ENCODE measurements around the gene KLK11. TPM values are rescaled to one million over a fixed set of nuclear protein-coding genes. Genes with fewer than 3 reads are reported as not detected.

Gene KLK11
- total and polyA plus RNA-seq, 10 of the 15 experiments (the other 5 are each of a cell fraction or from before 2014, with no cell fraction given), result not detected

DNA sequence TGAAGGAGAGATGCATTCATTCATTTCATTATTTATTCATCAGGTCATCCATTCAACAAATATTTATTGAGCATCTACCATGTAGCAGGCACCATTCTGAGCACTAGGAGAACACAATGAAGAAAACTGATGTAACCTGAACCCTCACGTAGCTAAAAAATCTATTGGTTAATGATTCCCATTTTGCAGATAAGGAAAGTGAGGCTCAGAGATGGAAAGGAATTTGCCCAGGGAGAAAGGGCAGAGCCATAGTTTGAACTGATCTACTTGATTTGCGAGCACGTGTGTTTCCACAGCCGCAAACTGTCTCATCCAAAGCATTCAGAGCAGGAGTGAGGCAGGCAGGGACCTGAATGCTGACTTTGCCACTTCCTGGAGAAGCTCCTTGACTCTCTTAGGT, 27.7 kb downstream of the KLK11 start:
- ATAC-seq, result no peak
- H3K27ac ChIP-seq (ENCODE audit: control insufficient read depth, insufficient read depth), result no peak overlapping the region
- no peaks in the 10 kb centered on the region for H4K20me1 ChIP-seq (ENCODE audit: control insufficient read depth, insufficient read depth)
- WGBS (ENCODE audit: insufficient coverage, insufficient replicate concordance, low lambda C conversion rate, missing lambda C conversion rate), result 31% methylated on average over 4 of the region's 4 CpGs
- no TSS peak for BruUV-seq (replicated peaks)
- no peaks in the 10 kb centered on the region for H3K4me1 ChIP-seq (ENCODE audit: control insufficient read depth, insufficient read depth, low read length)
- no peak for TF ChIP-seq ZNF24 (IDR thresholded peaks at IDR 0.05)
- no peak for TF ChIP-seq NR2C2 (IDR thresholded peaks at IDR 0.05; ENCODE audit: borderline replicate concordance, control insufficient read depth, insufficient read length, low read depth)
- no peak for TF ChIP-seq USF1 (IDR thresholded peaks at IDR 0.05; ENCODE audit: borderline replicate concordance, extremely low read length, insufficient read depth, low read depth, low read length)
- TF ChIP-seq, protein P1, sequence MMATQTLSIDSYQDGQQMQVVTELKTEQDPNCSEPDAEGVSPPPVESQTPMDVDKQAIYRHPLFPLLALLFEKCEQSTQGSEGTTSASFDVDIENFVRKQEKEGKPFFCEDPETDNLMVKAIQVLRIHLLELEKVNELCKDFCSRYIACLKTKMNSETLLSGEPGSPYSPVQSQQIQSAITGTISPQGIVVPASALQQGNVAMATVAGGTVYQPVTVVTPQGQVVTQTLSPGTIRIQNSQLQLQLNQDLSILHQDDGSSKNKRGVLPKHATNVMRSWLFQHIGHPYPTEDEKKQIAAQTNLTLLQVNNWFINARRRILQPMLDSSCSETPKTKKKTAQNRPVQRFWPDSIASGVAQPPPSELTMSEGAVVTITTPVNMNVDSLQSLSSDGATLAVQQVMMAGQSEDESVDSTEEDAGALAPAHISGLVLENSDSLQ (IDR thresholded peaks at IDR 0.05), result no peak
- no peak for TF ChIP-seq NRF1 (conservative IDR thresholded peaks at IDR 0.05; ENCODE audit: low read depth, low read length)
- no peak for TF ChIP-seq POLR2AphosphoS5 (IDR thresholded peaks at IDR 0.05; ENCODE audit: low read length)
- intact Hi-C loops (cut with micrococcal nuclease; ENCODE audit: unreplicated experiment) (no loop called here), in situ Hi-C loops (cut with MboI) (no loop called here)
- no peak overlapping the region for H3K4me2 ChIP-seq (ENCODE audit: control insufficient read depth, insufficient read depth)
- H3K9me3 ChIP-seq (replicated peaks; ENCODE audit: control insufficient read depth, insufficient read depth, low read length), result peaks cover 2% of the 10 kb centered on the region; the same call in 1 of the 3 replicates
- no peaks in the 10 kb centered on the region for H3K79me2 ChIP-seq (ENCODE audit: control insufficient read depth, insufficient read depth, low read length)
- ChIA-PET CTCF (no interaction called here), POLR2A (no interaction called here), SMC1A (ENCODE audit: uncharacterized antibody, unreplicated experiment) (no interaction called here), RAD21 (ENCODE audit: unreplicated experiment) (no interaction called here)
- no peak overlapping the region for H3K4me3 ChIP-seq
- H2AFZ ChIP-seq (ENCODE audit: control insufficient read depth, low read depth, low read length), result no peak overlapping the region
- DNase-seq (ENCODE audit: low read depth, low spot score), result no peak
- no peaks in the 10 kb centered on the region for H3K36me3 ChIP-seq (ENCODE audit: control insufficient read depth in 2 of 2, insufficient read depth in 2 of 2, low read length in 1 of 2)
- no peak for FAIRE-seq
- no peak overlapping the region for H3K9ac ChIP-seq (ENCODE audit: control insufficient read depth, insufficient read depth, low read length)
- no peaks in the 10 kb centered on the region; a peak in 1 of 4 replicates for H3K27me3 ChIP-seq (replicated peaks in 1 of 2; ENCODE audit: control insufficient read depth in 2 of 2, insufficient read depth in 2 of 2, low read length in 1 of 2)
